Transverse colon (tissue), 4 donors: ENCODE data around the gene ATP11A. TPM values are rescaled to one million over a fixed set of nuclear protein-coding genes. Genes with fewer than 3 reads are reported as not detected.

Experiments
- DNase-seq: peaks from one replicate; pipeline ENCODE4 v3.0.0-alpha.2; 2019
- H3K27ac ChIP-seq, 4 donors: fragments of 200-600 bp; sonication (generic); 2 replicates each; pipeline ENCODE4 v1.5.1; 2016 to 2018; ENCODE audit warnings: inconsistent platforms in 4 of 4
- H3K27me3 ChIP-seq: fragments of 200-600 bp; sonication (generic); 2 replicates; pipeline ENCODE4 v1.5.1; 2017; ENCODE audit warnings: inconsistent platforms
- H3K36me3 ChIP-seq, 4 donors: fragments of 200-600 bp; sonication (generic); 2 replicates each; pipeline ENCODE4 v1.5.1; 2017 to 2019; ENCODE audit warnings: inconsistent platforms in 4 of 4
- H3K4me1 ChIP-seq, 4 donors: fragments of 200-600 bp; sonication (generic); 2 replicates each; pipeline ENCODE4 v1.5.1; 2017 to 2020; ENCODE audit warnings: inconsistent platforms in 4 of 4
- H3K4me3 ChIP-seq, 4 donors: fragments of 200-600 bp; sonication (generic); 1 replicate in 1 of 4; 2 replicates in 3 of 4; pipeline versions ENCODE4 v1.5.1 to v1.6.1; 2017 to 2019; ENCODE audit warnings: inconsistent platforms in 4 of 4
- H3K9me3 ChIP-seq, 2 donors: fragments of 200-600 bp; sonication (generic); 2 replicates each; pipeline ENCODE4 v1.5.1; 2017 to 2019; ENCODE audit warnings: inconsistent platforms in 2 of 2
- CTCF ChIP-seq, 5 experiments: fragments of 200-600 bp in 3 of 5; fragments of 450-650 bp in 2 of 5; sonication (generic) in 3 of 5; IDR thresholded peaks; 1 replicate in 2 of 5; 2 replicates in 3 of 5; pipeline ENCODE4 v1.5.1; 2016 to 2017; ENCODE audit warnings: antibody characterized with exemption in 5 of 5, inconsistent platforms in 3 of 5, mild to moderate bottlenecking in 2 of 5, moderate library complexity in 1 of 5
- EP300 ChIP-seq: sonication (generic); formaldehyde crosslinking; IDR thresholded peaks from one replicate; pipeline ENCODE4 v1.6.1; 2017; ENCODE audit warnings: antibody characterized with exemption, low read depth
- POLR2A ChIP-seq: fragments of 450-650 bp; IDR thresholded peaks from one replicate; pipeline ENCODE4 v1.6.1; 2016; ENCODE audit warnings: antibody characterized with exemption, mild to moderate bottlenecking, moderate library complexity
- POLR2AphosphoS5 ChIP-seq, 3 donors: sonication (generic); formaldehyde crosslinking; IDR thresholded peaks; one replicate each; pipeline ENCODE4 v1.6.1; 2016; ENCODE audit warnings: antibody characterized with exemption in 3 of 3
- WGBS, 2 donors: methylation state at CpG; one replicate each; pipeline ENCODE4 v1.1.5; 2018; ENCODE audit warnings: low coverage in 1 of 2; 5-methylcytosine and 5-hydroxymethylcytosine counted together
- in situ Hi-C, 4 donors: fragments of 200-750 bp; cut with MboI; loops; one replicate each; pipeline versions ENCODE4 v1.15.0 to v1.15.1; 2017; ENCODE audit warnings: low sequenced_read_pairs in 3 of 4, low pct_ligation_motif_present in 1 of 4, low pct_unique_long_range_greater_than_20kb in 1 of 4
- intact Hi-C: fragments of 100-400 bp; cut with DNase I; formaldehyde crosslinking; loops from one replicate; pipeline ENCODE4 v1.15.1; 2023; ENCODE audit warnings: low total_unique reads
- total RNA-seq, 4 donors: library from RNA; depleted of rRNA; stranded (reverse); fragments of >200 nt; gene quantifications; one replicate each; pipeline ENCODE4 v1.1.0, GENCODE V29; 2016

The ATP11A gene
- total RNA-seq, 4 donors from 2014 or later: 10.2 to 17.5 (median 13.3) TPM

DNA sequence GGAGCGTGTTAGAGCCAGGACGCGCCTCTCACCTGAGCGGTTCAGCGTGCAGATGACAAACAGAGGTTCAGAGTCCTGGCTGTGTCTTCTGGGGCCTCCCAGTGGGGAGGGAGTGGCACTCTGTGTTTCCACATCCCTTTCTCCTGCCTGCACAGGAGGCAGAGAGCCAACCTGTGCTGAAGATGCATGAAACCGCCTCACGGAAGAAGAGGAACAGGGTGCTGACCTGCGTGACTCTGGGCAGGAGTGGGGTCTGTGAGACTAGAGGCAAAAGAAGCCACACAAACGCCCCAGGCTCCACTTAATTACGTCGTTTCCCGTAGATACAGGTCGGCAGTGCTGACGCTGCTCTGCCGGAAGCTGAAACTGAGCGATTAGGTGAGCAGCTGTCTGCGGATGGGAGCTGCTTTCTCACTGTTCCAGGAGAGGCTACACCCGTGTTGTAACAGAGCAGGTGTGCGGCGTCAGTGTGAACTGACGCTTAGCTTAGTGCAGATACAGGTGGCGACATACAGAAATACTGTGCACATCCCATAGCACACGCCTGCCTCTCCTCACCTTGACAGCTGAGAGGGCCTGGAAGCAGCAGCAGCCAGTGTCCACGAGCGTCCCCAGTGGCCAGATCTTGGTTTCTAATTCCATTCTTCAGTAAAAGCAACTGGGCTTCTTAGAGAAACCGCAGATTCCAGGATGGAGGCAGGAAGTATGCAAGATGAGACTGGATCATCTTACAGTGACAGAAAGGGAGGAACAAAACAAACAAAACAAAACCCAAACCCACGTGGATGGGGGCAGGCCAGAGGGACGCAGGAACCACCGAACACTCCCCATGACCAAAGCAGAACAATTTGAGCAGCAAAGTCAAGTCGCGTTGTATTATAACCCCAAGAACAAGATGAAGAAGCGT is 241.4 kb downstream of the ATP11A start:
- peak; percentile 57 for DNase-seq
- Histone ChIP-seq H3K9me3 (no peaks in the 10 kb centered on the region), H3K27me3 (peaks cover 22% of the 10 kb centered on the region), H3K27ac (peak overlapping the region in 3 of 4 donors; percentile 6 to 38 (median 34)), H3K36me3 (no peaks in the 10 kb centered on the region), H3K4me3 (peak overlapping the region in 1 of 4 donors; percentile 25), H3K4me1 (peaks cover 3 to 27% (median 18%) of the 10 kb centered on the region in 4 donors)
- WGBS, 2 donors: 36 to 44% methylated on average over 7 to 32 of the region's 32 CpGs
- intact Hi-C loops: no loop called here
- TF ChIP-seq CTCF (IDR thresholded peaks at IDR 0.05) (peak; percentile 52 to 74 (median 58)), POLR2A (no peak)
- in situ Hi-C loops: loop anchor here in 3 of 4 donors (25.0 kb wide), 1 partner anchor 456 kb away; no protein-coding TSS in a partner anchor

GRCh38 chr13:112932971-112933370 is 243.1 kb downstream of the ATP11A start:
- 83% methylated on average over 9 of the region's 9 CpGs; no CpG with 5 or more reads in 1 of the 2 donors for whole genome bisulfite sequencing, 2 donors
- no peaks in the 10 kb centered on the region for H3K9me3 ChIP-seq
- DNase-seq: no peak
- no peak overlapping the region for H3K27ac ChIP-seq
- no peak for TF ChIP-seq POLR2AphosphoS5 (IDR thresholded peaks at IDR 0.05)
- TF ChIP-seq POLR2A: no peak
- TF ChIP-seq EP300: no peak
- TF ChIP-seq CTCF (IDR thresholded peaks at IDR 0.05): no peak
- H3K4me1 ChIP-seq: peaks cover 3 to 27% (median 18%) of the 10 kb centered on the region in 4 donors
- H3K27me3 ChIP-seq: peaks cover 18% of the 10 kb centered on the region
- H3K36me3 ChIP-seq: no peaks in the 10 kb centered on the region
- no peak overlapping the region for H3K4me3 ChIP-seq
- in situ Hi-C loops: loop anchor here in 3 of 4 donors (25.0 kb wide), 1 partner anchor 454 kb away; no protein-coding TSS in a partner anchor
- intact Hi-C loops: no loop called here

DNA sequence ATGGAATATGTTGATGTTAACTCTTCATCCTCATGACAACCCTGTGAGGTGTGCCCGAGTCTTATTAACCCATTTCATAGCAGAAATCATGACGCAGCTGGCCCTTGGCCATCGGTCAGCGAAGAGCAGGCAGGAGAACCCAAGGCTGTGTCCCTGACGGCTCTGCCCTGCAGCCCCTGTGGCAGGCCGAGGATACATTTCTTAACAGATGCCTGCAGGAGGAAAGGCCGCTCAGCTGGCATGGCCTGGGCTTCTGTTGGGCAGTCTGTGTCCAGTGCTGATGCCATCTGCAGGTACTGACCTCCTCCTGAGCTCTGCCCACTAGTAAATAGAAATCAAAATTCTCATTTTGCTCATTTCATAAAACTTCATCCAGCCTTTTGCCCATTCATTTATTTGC is 243.8 kb downstream of the ATP11A start:
- Histone ChIP-seq H3K36me3 (no peaks in the 10 kb centered on the region), H3K27ac (no peak overlapping the region), H3K4me1 (peaks cover 3 to 25% (median 16%) of the 10 kb centered on the region in 4 donors), H3K9me3 (no peaks in the 10 kb centered on the region), H3K4me3 (no peak overlapping the region), H3K27me3 (peaks cover 18% of the 10 kb centered on the region)
- WGBS, 2 donors: 84% methylated on average over 7 of the region's 7 CpGs; no CpG with 5 or more reads in 1 of the 2 donors
- DNase-seq: no peak
- TF ChIP-seq POLR2A (no peak), CTCF (IDR thresholded peaks at IDR 0.05) (no peak), EP300 (no peak), POLR2AphosphoS5 (IDR thresholded peaks at IDR 0.05) (no peak)
- intact Hi-C loops (no loop called here), in situ Hi-C loops (loop anchor here in 3 of 4 donors (25.0 kb wide), 1 partner anchor 454 kb away; no protein-coding TSS in a partner anchor)

GRCh38 chr13:112934078-112934477 is 244.2 kb downstream of the ATP11A start:
- peaks cover 18% of the 10 kb centered on the region for H3K27me3 ChIP-seq
- no peaks in the 10 kb centered on the region for H3K9me3 ChIP-seq
- H3K4me1 ChIP-seq: peaks cover 2 to 21% (median 12%) of the 10 kb centered on the region in 4 donors
- H3K4me3 ChIP-seq: no peak overlapping the region
- H3K27ac ChIP-seq: no peak overlapping the region
- TF ChIP-seq POLR2A (no peak), CTCF (IDR thresholded peaks at IDR 0.05) (no peak), POLR2AphosphoS5 (IDR thresholded peaks at IDR 0.05) (no peak), EP300 (no peak)
- intact Hi-C loops: no loop called here
- WGBS, 2 donors: 63 to 80% methylated on average over 1 to 6 of the region's 6 CpGs
- in situ Hi-C loops: loop anchor here in 3 of 4 donors (25.0 kb wide), 1 partner anchor 453 kb away; no protein-coding TSS in a partner anchor
- H3K36me3 ChIP-seq: no peaks in the 10 kb centered on the region
- DNase-seq: no peak
